Uterus (tissue), 2 donors: ENCODE data around the gene GRPEL2.

Source experiments
- CTCF ChIP-seq, 4 experiments: fragments of 200-600 bp in 2 of 4; fragments of 450-650 bp in 2 of 4; sonication (generic) in 2 of 4; IDR thresholded peaks; one replicate each; pipeline ENCODE4 v1.5.1; 2016 to 2019; ENCODE audit warnings: antibody characterized with exemption in 4 of 4, mild to moderate bottlenecking in 2 of 4, moderate library complexity in 1 of 4
- POLR2A ChIP-seq, 2 donors: fragments of 450-650 bp; IDR thresholded peaks; one replicate each; pipeline ENCODE4 v1.6.1; 2016; ENCODE audit warnings: antibody characterized with exemption in 2 of 2, mild to moderate bottlenecking in 1 of 2, moderate library complexity in 1 of 2

GRCh38 chr5:149366169-149366729, 20.9 kb downstream of the GRPEL2 start:
- no peak for TF ChIP-seq CTCF (IDR thresholded peaks at IDR 0.05)
- no peak for TF ChIP-seq POLR2A (IDR thresholded peaks at IDR 0.05)
